Small intestine (tissue), 7 donors: Measurements from ENCODE around the gene VWA8. TPM values are rescaled to one million over a fixed set of nuclear protein-coding genes. Genes with fewer than 3 reads are reported as not detected.

Experiments used
- DNase-seq, 2 donors: peaks; one replicate each; pipeline versions ENCODE4 v3.0.0 to v3.0.0-alpha.2; 2013
- FAIRE-seq: peaks from 2 replicates; lab custom pipeline; 2012; peaks lifted over from hg19 to GRCh38; lab: Jason Lieb, UNC
- H3K27ac ChIP-seq, 3 donors: one replicate each; pipeline ENCODE4 v1.5.1; 2013; ENCODE audit warnings: low read length in 2 of 3, mild to moderate bottlenecking in 2 of 3, control low read depth in 1 of 3, inconsistent platforms in 1 of 3, low read depth in 1 of 3, moderate library complexity in 1 of 3
- H3K27me3 ChIP-seq, 3 donors: one replicate each; pipeline ENCODE4 v1.6.1; 2013; ENCODE audit warnings: low read length in 3 of 3, inconsistent platforms in 1 of 3; ENCODE audit not compliant: control insufficient read depth in 3 of 3, insufficient read depth in 3 of 3
- H3K36me3 ChIP-seq, 3 donors: one replicate each; pipeline ENCODE4 v1.6.1; 2013; ENCODE audit warnings: low read length in 3 of 3, inconsistent platforms in 1 of 3, low read depth in 1 of 3, mild to moderate bottlenecking in 1 of 3, moderate library complexity in 1 of 3; ENCODE audit not compliant: control insufficient read depth in 3 of 3, insufficient read depth in 2 of 3
- H3K4me1 ChIP-seq, 3 donors: one replicate each; pipeline ENCODE4 v1.6.1; 2013; ENCODE audit warnings: low read length in 2 of 3, inconsistent platforms in 1 of 3, low read depth in 1 of 3, mild to moderate bottlenecking in 1 of 3, moderate library complexity in 1 of 3; ENCODE audit not compliant: control insufficient read depth in 3 of 3, insufficient read depth in 2 of 3
- H3K4me3 ChIP-seq, 3 donors: one replicate each; pipeline ENCODE4 v1.5.1; 2013; ENCODE audit warnings: low read length in 3 of 3, control low read depth in 1 of 3, inconsistent platforms in 1 of 3, low read depth in 1 of 3, mild to moderate bottlenecking in 1 of 3, moderate library complexity in 1 of 3
- H3K9me3 ChIP-seq, 2 donors: one replicate each; pipeline ENCODE4 v1.6.1; 2013; ENCODE audit warnings: low read depth in 1 of 2, low read length in 1 of 2; ENCODE audit not compliant: control insufficient read depth in 2 of 2, insufficient read depth in 1 of 2
- WGBS, 3 donors: extraction: QIAGEN DNeasy Blood & Tissue Kit; methylation state at CpG; one replicate each; pipeline ENCODE4 v1.1.7; 2013; 5-methylcytosine and 5-hydroxymethylcytosine counted together
- polyA plus RNA-seq, 4 donors: library from polyadenylated mRNA; stranded (reverse) in 3 of 4; unstranded in 1 of 4; fragments of 200-250 nt in 3 of 4; fragments of 120-200 nt in 1 of 4; gene quantifications; one replicate each; pipeline versions ENCODE4 v1.2.1 to v1.2.3, GENCODE V29; 2013
- donor health status: healthy with polysubstance abuse.
- donor health status: control.
- donor health status: control.
- donor health status: Bipolar disorder and iron deficiency.
- donor health status: healthy.

VWA8 gene
- polyA plus RNA-seq, 4 donors: 3.8 to 11.5 (median 6.0) TPM

GRCh38 chr13:41702540-41702939 is 258.4 kb downstream of the VWA8 start:
- Histone ChIP-seq H3K4me1 (no peaks in the 10 kb centered on the region), H3K9me3 (no peaks in the 10 kb centered on the region), H3K27me3 (no peaks in the 10 kb centered on the region), H3K36me3 (peaks cover 0 to 5% (median 2%) of the 10 kb centered on the region in 3 donors), H3K27ac (no peak overlapping the region), H3K4me3 (no peak overlapping the region)
- FAIRE-seq: no peak
- no peak for DNase-seq
- 86 to 98% (median 90%) methylated on average over 2 of the region's 2 CpGs for WGBS, 3 donors

GRCh38 chr13:41701676-41702075 is 259.2 kb downstream of the VWA8 start:
- FAIRE-seq (no peak), DNase-seq (no peak)
- no peaks in the 10 kb centered on the region for H3K9me3 ChIP-seq
- WGBS, 3 donors: 95 to 98% (median 97%) methylated on average over 3 of the region's 3 CpGs
- H3K27me3 ChIP-seq: no peaks in the 10 kb centered on the region
- peaks cover 0 to 5% (median 5%) of the 10 kb centered on the region in 3 donors for H3K36me3 ChIP-seq
- no peak overlapping the region for H3K27ac ChIP-seq
- H3K4me3 ChIP-seq: no peak overlapping the region
- no peaks in the 10 kb centered on the region for H3K4me1 ChIP-seq

GRCh38 chr13:41700790-41701310 is 260.1 kb downstream of the VWA8 start:
- no peaks in the 10 kb centered on the region for H3K4me1 ChIP-seq
- H3K27me3 ChIP-seq: no peaks in the 10 kb centered on the region
- DNase-seq (no peak), FAIRE-seq (no peak)
- no peaks in the 10 kb centered on the region for H3K9me3 ChIP-seq
- peaks cover 0 to 5% (median 5%) of the 10 kb centered on the region in 3 donors for H3K36me3 ChIP-seq
- no peak overlapping the region for H3K27ac ChIP-seq
- H3K4me3 ChIP-seq: no peak overlapping the region

- H3K4me3 ChIP-seq: no peak overlapping the region
- no peaks in the 10 kb centered on the region for H3K9me3 ChIP-seq
- WGBS, 3 donors: 95 to 100% (median 100%) methylated on average over 1 of the region's 1 CpG
- DNase-seq: no peak
- peaks cover 0 to 5% (median 5%) of the 10 kb centered on the region in 3 donors for H3K36me3 ChIP-seq
- no peaks in the 10 kb centered on the region for H3K27me3 ChIP-seq
- FAIRE-seq: no peak
- H3K27ac ChIP-seq: no peak overlapping the region
- peaks cover 0 to 4% (median 0%) of the 10 kb centered on the region in 3 donors for H3K4me1 ChIP-seq
These were observed 261.1 kb downstream of the VWA8 start for GRCh38 chr13:41699759-41700158.

- no peak for DNase-seq
- 96 to 99% (median 99%) methylated on average over 6 of the region's 6 CpGs for WGBS, 3 donors
- Histone ChIP-seq H3K27ac (no peak overlapping the region), H3K4me1 (peaks cover 0 to 4% (median 0%) of the 10 kb centered on the region in 3 donors), H3K36me3 (peaks cover 0 to 5% (median 5%) of the 10 kb centered on the region in 3 donors), H3K4me3 (no peak overlapping the region), H3K27me3 (no peaks in the 10 kb centered on the region), H3K9me3 (no peaks in the 10 kb centered on the region)
- FAIRE-seq: no peak
These were observed 263.3 kb downstream of the VWA8 start for GRCh38 chr13:41697578-41697977.

- DNase-seq (peak in 1 of 2 donors; percentile 9), FAIRE-seq (peak; percentile 67)
- peaks cover 0 to 4% (median 0%) of the 10 kb centered on the region in 3 donors for H3K4me1 ChIP-seq
- no peak overlapping the region for H3K4me3 ChIP-seq
- no peak overlapping the region for H3K27ac ChIP-seq
- H3K27me3 ChIP-seq: no peaks in the 10 kb centered on the region
- H3K9me3 ChIP-seq: no peaks in the 10 kb centered on the region
- H3K36me3 ChIP-seq: peaks cover 0 to 5% (median 5%) of the 10 kb centered on the region in 3 donors
These were observed 264.5 kb downstream of the VWA8 start for GRCh38 chr13:41696163-41697003.

- Histone ChIP-seq H3K27me3 (no peaks in the 10 kb centered on the region), H3K9me3 (no peaks in the 10 kb centered on the region), H3K4me3 (no peak overlapping the region), H3K4me1 (peaks cover 0 to 4% (median 0%) of the 10 kb centered on the region in 3 donors), H3K27ac (peak overlapping the region in 1 of 3 donors; percentile 26), H3K36me3 (peaks cover 0 to 5% (median 2%) of the 10 kb centered on the region in 3 donors)
- DNase-seq (peak in 1 of 2 donors; percentile 53), FAIRE-seq (peak; percentile 85)
- WGBS, 3 donors: 40 to 81% (median 74%) methylated on average over 5 of the region's 5 CpGs
These were observed 266.2 kb downstream of the VWA8 start for GRCh38 chr13:41694545-41695301.

- 61 to 83% (median 73%) methylated on average over 1 of the region's 1 CpG for WGBS, 3 donors
- FAIRE-seq (peak; percentile 15), DNase-seq (no peak)
- Histone ChIP-seq H3K27me3 (no peaks in the 10 kb centered on the region), H3K9me3 (no peaks in the 10 kb centered on the region), H3K4me3 (no peak overlapping the region), H3K27ac (no peak overlapping the region), H3K4me1 (peaks cover 0 to 4% (median 0%) of the 10 kb centered on the region in 3 donors), H3K36me3 (peaks cover 0 to 5% (median 0%) of the 10 kb centered on the region in 3 donors)
These were observed 267.5 kb downstream of the VWA8 start for GRCh38 chr13:41693434-41693833.
